Measurements from ENCODE around the gene MCM6. TPM values are rescaled to one million over a fixed set of nuclear protein-coding genes. Genes with fewer than 3 reads are reported as not detected.
"Not testable (repeated sequence)": the region's sequence is repeated elsewhere in the genome, so short reads cannot be mapped to it uniquely, and the experiment has no call there.

Gene MCM6
- total RNA-seq, 2 donors from 2014 or later = 75.3 to 129 TPM

DNA sequence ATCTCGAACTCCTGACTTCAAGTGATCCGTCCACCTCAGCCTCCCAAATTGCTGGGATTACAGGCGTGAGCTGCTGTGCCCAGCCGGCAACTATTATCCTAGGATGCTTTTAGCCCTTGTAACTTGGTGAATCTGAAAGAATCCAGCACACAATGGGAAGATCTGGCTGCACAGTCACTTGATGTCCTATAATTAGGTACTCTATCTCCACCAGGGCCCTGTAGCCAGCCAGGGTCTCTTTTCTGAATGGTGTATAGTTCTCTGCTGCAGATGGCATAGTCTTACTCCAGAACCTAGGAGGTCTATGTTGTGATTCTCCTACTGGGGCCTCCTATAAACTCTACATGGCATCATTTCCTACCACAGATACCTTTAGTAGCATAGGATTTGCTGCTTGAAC, 13.9 kb upstream of the MCM6 start:
- Mint-ChIP-seq H3K4me1 (ENCODE audit: low read depth in 2 of 2) (no peaks in the 10 kb centered on the region), H3K4me3 (no peak overlapping the region), H3K9me3 (no peaks in the 10 kb centered on the region), H3K36me3 (peaks cover 4% of the 10 kb centered on the region), H3K27me3 (peaks cover 0 to 7% of the 10 kb centered on the region in 2 donors), H3K27ac (no peak overlapping the region)
- no peak for DNase-seq (ENCODE audit: low spot score)
- no peak for ATAC-seq

DNA sequence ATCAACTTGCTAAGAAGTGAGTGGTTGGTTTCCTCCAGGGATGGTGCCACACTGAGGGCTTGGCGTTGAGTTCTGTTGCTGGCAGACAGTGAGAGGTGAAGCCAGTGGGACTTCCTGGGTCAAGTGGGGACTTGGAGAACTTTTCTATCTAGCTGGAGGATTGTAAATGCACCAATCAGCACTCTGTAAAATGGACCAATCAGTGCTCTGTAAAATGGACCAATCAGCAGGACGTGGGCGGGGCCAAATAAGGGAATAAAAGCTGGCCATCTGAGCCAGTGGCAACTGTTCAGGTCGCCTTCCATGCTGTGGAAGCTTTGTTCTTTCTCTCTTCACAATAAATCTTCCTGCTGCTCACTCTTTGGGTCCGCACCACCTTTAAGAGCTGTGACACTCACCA, 12.3 kb upstream of the MCM6 start:
- H3K27ac Mint-ChIP-seq; ATAC-seq; H3K36me3 Mint-ChIP-seq; H3K27me3 Mint-ChIP-seq; H3K4me1 Mint-ChIP-seq (ENCODE audit: low read depth in 2 of 2); H3K4me3 Mint-ChIP-seq; DNase-seq (ENCODE audit: low spot score); H3K9me3 Mint-ChIP-seq: not testable (repeated sequence)

DNA sequence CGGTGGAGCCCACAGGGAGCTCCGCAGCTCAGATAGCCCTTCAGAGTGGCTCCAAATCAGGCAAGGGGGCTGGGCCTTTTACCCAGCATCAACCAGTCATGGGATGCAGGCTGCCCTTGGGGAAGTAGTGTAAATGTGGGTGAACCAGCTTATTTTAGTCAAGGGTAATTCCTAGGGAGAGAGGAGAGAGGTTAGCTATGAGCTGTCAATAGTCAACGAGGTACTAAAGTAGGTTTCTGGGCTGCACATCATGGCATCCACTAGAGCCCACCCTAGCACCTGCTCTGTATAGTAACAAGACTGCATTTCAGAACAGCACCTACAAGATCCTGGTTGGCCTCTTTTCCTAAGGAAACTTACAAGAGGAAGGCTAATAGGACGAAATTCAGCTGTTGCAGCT, 9.5 kb upstream of the MCM6 start:
- Mint-ChIP-seq H3K4me1 (ENCODE audit: low read depth in 2 of 2) (no peaks in the 10 kb centered on the region), H3K9me3 (no peaks in the 10 kb centered on the region), H3K36me3 (peaks cover 4% of the 10 kb centered on the region), H3K4me3 (no peak overlapping the region), H3K27me3 (peaks cover 7 to 13% of the 10 kb centered on the region in 2 donors), H3K27ac (no peak overlapping the region)
- ATAC-seq (no peak), DNase-seq (ENCODE audit: low spot score) (no peak)

DNA sequence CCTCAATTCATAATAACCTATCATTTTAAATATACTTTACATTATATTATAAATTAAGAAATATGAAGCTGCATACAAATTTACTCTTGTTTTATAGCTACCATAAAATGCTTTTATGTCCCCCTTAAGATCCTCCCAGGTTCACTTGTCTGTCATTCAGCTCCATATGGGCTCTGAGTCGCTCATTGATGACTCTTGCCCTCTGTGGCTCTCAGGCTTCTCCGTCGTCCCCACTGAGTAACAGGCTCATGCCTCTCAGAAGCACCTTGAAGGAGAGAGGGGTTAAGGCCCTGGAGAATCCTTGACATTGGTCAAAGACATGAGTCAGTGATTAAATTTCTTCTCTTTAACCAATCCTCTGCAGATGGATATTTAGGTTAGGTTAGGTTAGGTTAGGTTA, 6.2 kb upstream of the MCM6 start:
- H3K36me3 Mint-ChIP-seq = no peaks in the 10 kb centered on the region
- ATAC-seq (no peak), DNase-seq (ENCODE audit: low spot score) (no peak)
- peaks cover 4 to 7% of the 10 kb centered on the region in 2 donors for H3K4me1 Mint-ChIP-seq (ENCODE audit: low read depth in 2 of 2)
- H3K27ac Mint-ChIP-seq = no peak overlapping the region
- H3K27me3 Mint-ChIP-seq = peaks cover 7 to 13% of the 10 kb centered on the region in 2 donors
- H3K4me3 Mint-ChIP-seq = no peak overlapping the region
- H3K9me3 Mint-ChIP-seq = no peaks in the 10 kb centered on the region

DNA sequence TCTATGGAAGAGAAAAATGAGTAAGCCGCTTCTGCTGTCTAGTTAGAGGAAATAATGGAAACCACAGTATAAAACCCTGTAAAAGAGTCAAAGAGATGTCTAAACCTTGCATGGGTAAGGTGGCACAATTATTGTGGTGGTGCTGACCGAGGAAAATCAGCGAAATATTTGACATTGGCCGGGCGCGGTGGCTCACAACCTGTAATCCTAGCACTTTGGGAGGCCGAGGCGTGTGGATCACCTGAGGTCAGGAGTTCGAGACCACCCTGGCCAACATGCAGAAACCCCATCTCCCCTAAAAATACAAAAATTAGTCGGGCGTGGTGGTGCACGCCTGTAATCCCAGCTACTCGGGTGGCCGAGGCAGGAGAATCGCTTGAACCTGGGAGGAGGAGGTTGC, 527 bp upstream of the MCM6 start:
- DNase-seq (ENCODE audit: low spot score); H3K9me3 Mint-ChIP-seq; ATAC-seq; H3K27me3 Mint-ChIP-seq: not testable (repeated sequence)
- peaks cover 38 to 39% of the 10 kb centered on the region in 2 donors for H3K4me1 Mint-ChIP-seq (ENCODE audit: low read depth in 2 of 2)
- H3K4me3 Mint-ChIP-seq = peak overlapping the region; percentile 91
- H3K27ac Mint-ChIP-seq = peak overlapping the region; percentile 82 to 95
- H3K36me3 Mint-ChIP-seq = peaks cover 19% of the 10 kb centered on the region

DNA sequence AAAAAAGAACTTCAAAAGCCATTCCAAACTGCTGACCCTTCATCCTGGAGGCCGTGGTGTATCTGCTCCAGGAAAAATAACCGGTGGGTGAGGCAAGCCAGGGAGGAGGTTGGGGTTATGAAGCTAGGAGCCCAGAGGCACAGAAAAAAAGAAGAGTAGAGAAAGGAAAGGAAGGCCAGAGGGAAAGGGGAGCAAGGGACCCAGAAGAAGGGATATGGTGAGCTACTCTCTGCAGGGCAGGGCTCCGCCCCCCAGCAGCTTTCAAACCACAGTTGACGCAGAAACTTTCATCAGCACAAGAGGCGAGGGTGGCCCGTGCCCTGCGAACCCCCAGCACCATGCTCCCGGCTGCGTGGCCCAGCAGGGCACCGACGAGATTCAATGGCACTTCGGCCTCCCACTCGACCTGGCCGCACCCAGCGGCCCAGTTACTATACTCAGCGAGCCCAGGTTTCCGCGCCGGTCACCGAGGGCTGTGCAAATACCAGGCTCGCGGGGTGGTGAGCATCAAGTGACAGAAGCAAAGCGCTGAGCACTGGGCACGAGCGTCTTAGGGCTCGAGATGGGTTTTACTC, 665 bp downstream of the MCM6 start:
- Mint-ChIP-seq H3K27ac (peak overlapping the region; percentile 82 to 95), H3K27me3 (no peaks in the 10 kb centered on the region), H3K4me1 (ENCODE audit: low read depth in 2 of 2) (peaks cover 38 to 46% of the 10 kb centered on the region in 2 donors), H3K9me3 (no peaks in the 10 kb centered on the region), H3K4me3 (peak overlapping the region; percentile 91), H3K36me3 (peaks cover 25% of the 10 kb centered on the region)
- ATAC-seq (peak; percentile 71 to 88), DNase-seq (ENCODE audit: low spot score) (peak; percentile 72)

DNA sequence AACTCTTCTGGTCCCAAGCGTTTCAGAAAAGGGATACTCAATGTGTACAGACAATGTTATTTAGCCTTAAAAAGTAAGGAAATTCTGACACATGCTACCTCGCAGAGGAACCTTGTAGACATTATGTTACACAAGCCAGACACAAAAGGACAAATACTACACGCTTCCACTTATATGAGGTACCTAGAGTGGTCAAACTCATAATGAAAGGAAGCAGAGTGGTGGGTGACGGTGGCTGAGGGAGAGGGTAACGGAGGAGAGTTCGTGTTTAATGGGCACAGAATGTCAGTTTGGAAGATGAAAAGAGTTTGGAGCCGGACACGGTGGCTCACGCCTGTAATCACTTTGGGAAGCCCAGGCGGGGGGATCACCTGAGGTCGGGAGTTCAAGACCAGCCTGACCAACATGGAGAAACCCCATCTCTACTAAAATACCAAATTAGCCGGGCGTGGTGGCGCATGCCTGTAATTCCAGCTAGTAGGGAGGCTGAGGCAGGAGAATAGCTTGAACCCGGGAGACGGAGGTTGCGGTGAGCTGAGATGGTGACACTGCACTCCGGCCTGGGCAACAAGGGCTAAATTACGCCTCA, 1.4 kb downstream of the MCM6 start:
- peaks cover 42 to 51% of the 10 kb centered on the region in 2 donors for H3K4me1 Mint-ChIP-seq (ENCODE audit: low read depth in 2 of 2)
- peak overlapping the region; percentile 91 for H3K4me3 Mint-ChIP-seq
- ATAC-seq = no peak
- no peaks in the 10 kb centered on the region for H3K27me3 Mint-ChIP-seq
- DNase-seq (ENCODE audit: low spot score) = no peak
- no peaks in the 10 kb centered on the region for H3K9me3 Mint-ChIP-seq
- H3K27ac Mint-ChIP-seq = peak overlapping the region; percentile 82 to 95
- peaks cover 32% of the 10 kb centered on the region for H3K36me3 Mint-ChIP-seq

DNA sequence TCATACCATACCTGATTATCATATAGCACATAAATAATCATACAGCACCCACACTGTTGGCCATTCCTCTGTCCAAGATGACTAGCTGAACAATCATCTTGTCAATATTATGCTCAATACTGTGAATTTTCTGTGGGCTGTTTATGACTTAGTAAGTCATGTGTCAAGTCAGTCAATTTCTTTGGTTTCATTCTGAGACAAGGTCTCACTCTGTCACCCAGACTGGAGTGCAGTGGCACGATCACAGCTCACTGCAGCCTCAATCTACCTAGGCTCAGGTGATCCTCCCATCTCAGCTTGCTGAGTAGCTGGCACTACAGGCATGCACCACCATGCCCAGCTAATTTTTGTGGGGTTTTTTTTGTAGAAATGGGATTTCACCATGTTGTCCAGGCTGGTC, 5.7 kb downstream of the MCM6 start:
- Mint-ChIP-seq H3K27ac (peak overlapping the region; percentile 24 to 43), H3K4me1 (ENCODE audit: low read depth in 2 of 2) (peaks cover 31 to 44% of the 10 kb centered on the region in 2 donors), H3K9me3 (no peaks in the 10 kb centered on the region), H3K27me3 (no peaks in the 10 kb centered on the region), H3K4me3 (peak overlapping the region; percentile 24), H3K36me3 (peaks cover 58% of the 10 kb centered on the region)
- DNase-seq (ENCODE audit: low spot score) (no peak), ATAC-seq (peak in 1 of 2 donors; percentile 90)

DNA sequence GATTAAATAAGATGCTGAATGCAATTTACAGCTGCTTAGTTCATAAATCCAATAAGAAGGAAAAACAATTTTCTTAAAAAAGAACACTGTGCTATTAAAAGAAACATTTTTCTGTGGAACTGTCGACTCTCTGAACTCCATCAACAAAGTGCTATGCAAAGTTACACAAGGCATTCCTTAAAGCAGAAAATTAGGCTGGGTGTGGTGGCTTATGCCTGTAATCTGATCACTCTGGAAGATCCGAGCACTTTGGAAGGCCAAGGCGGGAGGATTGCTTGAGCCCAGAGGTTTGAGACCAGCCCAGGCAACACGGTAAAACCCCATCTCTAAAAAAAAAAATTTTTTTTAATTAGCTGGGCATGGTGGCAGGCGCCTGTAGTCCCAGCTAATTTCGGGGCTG, 13.0 kb downstream of the MCM6 start:
- DNase-seq (ENCODE audit: low spot score) (no peak), ATAC-seq (no peak)
- no peaks in the 10 kb centered on the region for H3K27me3 Mint-ChIP-seq
- no peak overlapping the region for H3K27ac Mint-ChIP-seq
- H3K36me3 Mint-ChIP-seq = peaks cover 46% of the 10 kb centered on the region
- H3K9me3 Mint-ChIP-seq = no peaks in the 10 kb centered on the region
- H3K4me1 Mint-ChIP-seq (ENCODE audit: low read depth in 2 of 2) = peaks cover 3 to 5% of the 10 kb centered on the region in 2 donors
- H3K4me3 Mint-ChIP-seq = no peak overlapping the region

DNA sequence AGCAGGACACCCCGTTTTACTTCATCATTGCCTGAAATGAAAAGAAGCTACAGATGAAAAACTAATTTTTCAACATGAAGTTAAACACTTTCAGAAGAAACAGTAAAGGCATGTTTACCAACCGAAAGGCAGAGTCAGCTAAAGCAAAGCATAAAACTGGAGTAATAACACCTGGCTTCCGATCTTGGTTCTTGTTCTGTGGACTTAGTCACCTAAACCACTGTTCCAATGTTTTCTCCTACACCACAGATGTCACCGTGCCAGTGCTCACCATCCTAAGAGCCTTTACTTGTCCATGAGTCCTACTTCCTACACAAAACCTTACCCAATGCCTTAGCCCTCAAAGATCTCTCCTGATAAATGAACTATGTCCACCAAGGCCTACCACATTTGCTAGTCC, 13.5 kb downstream of the MCM6 start:
- Mint-ChIP-seq H3K9me3 (no peaks in the 10 kb centered on the region), H3K36me3 (peaks cover 42% of the 10 kb centered on the region), H3K27me3 (no peaks in the 10 kb centered on the region), H3K27ac (no peak overlapping the region), H3K4me1 (ENCODE audit: low read depth in 2 of 2) (no peaks in the 10 kb centered on the region), H3K4me3 (no peak overlapping the region)
- DNase-seq (ENCODE audit: low spot score) (no peak), ATAC-seq (no peak)

DNA sequence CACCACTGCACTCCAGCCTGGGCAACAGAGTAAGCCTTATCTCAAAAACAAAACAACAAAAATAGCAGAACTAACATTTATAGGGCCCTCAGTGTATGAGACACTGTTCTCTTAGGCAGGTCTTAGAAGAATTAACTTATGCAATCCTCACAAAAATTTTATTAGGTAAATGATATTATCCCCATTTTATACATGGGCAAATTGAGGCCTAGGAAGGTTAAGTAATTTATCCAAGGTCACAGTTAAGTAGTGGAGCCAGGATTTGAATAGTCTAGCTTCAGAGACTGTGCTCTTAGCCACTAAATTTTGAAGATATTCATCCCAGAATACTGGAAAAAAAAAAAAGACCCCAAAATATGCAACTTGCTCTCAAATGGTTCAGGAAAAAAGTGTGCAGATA, 22.8 kb downstream of the MCM6 start:
- Mint-ChIP-seq H3K9me3 (no peaks in the 10 kb centered on the region), H3K27ac (no peak overlapping the region), H3K27me3 (no peaks in the 10 kb centered on the region), H3K36me3 (peaks cover 40% of the 10 kb centered on the region), H3K4me3 (no peak overlapping the region), H3K4me1 (ENCODE audit: low read depth in 2 of 2) (no peaks in the 10 kb centered on the region)
- DNase-seq (ENCODE audit: low spot score) (no peak), ATAC-seq (no peak)

DNA sequence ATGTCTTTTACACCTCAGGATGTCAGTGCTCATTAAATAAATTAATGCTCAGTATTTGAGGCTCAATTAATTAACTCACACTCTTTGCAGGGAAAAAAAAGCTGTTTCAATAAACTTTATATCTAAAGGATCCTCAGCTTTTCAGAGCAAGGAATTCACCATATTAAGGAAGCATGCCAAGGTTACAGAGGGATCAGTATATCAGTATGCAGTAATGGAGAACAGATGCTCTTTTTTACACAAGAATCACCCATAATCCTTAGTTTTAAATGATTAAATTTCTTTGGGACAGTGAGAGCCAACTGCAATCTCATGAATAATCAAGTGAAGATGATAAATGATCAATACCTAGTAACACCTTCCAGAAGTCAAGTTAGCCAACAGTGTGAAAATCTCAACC, 24.4 kb downstream of the MCM6 start:
- Mint-ChIP-seq H3K27ac (no peak overlapping the region), H3K4me3 (no peak overlapping the region), H3K36me3 (peaks cover 40% of the 10 kb centered on the region), H3K27me3 (no peaks in the 10 kb centered on the region), H3K4me1 (ENCODE audit: low read depth in 2 of 2) (no peaks in the 10 kb centered on the region), H3K9me3 (no peaks in the 10 kb centered on the region)
- no peak for DNase-seq (ENCODE audit: low spot score)
- ATAC-seq = no peak

DNA sequence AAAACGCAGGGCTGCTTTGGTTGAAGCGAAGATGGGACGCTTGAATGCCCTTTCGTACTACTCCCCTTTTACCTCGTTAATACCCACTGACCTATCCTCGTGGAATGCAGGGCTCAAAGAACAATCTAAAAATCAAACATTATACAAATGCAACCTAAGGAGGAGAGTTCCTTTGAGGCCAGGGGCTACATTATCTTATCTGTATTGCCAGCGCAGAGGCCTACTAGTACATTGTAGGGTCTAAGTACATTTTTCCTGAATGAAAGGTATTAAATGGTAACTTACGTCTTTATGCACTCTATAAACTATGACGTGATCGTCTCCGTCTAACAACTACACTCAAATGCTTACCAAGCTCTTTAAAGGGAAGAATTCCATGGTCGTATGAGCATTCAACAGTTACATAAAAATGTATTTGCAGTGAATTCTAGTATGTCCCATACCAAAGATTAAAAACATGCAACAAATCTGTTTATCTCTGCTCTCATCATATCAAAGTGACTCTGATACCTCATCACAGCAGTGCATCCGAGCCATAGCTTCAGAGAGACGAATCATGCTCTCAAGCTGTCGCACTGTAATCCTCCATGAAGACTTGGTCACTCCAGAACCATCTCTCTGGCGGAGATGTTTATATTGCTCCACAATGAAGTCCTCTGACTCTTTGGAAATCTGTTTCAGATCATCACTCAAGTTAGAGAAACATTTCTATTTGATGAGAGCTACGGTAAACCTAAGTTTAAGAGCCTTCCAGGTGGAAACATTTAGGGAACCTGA, 25.2 kb downstream of the MCM6 start:
- Mint-ChIP-seq H3K4me1 (ENCODE audit: low read depth in 2 of 2) (no peaks in the 10 kb centered on the region), H3K9me3 (no peaks in the 10 kb centered on the region), H3K27me3 (no peaks in the 10 kb centered on the region), H3K27ac (no peak overlapping the region), H3K36me3 (peaks cover 33% of the 10 kb centered on the region), H3K4me3 (no peak overlapping the region)
- DNase-seq (ENCODE audit: low spot score) (no peak), ATAC-seq (no peak)

DNA sequence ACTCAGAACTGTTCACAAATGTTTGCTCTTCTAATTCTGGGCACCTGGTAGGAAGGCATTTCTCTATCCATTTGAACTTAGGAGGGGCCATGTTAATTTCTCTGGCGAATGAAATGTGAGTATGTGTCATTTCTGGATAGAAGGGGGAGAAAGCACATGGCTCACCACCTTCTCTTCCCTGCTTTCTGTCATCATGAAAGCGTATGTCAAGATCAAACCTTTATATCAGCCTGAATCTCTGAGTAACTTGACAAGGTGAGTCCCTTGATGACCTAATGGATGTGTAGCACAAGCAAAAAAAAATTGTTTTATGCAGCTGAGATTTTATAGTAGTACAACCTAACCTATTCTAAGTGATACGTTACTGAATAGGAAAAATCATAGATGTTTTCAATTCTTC, 27.2 kb downstream of the MCM6 start:
- Mint-ChIP-seq H3K27ac (no peak overlapping the region), H3K27me3 (no peaks in the 10 kb centered on the region), H3K9me3 (no peaks in the 10 kb centered on the region), H3K4me3 (no peak overlapping the region), H3K4me1 (ENCODE audit: low read depth in 2 of 2) (no peaks in the 10 kb centered on the region), H3K36me3 (peaks cover 40% of the 10 kb centered on the region)
- DNase-seq (ENCODE audit: low spot score) = no peak
- no peak for ATAC-seq
